ENCODE measurements around the gene SVIL. TPM values are rescaled to one million over a fixed set of nuclear protein-coding genes. Genes with fewer than 3 reads are reported as not detected.
"Not testable (repeated sequence)": the region's sequence is repeated elsewhere in the genome, so short reads cannot be mapped to it uniquely, and the experiment has no call there.

SVIL gene
- total RNA-seq, 1 donor from 2014 or later, result 0.62 TPM

DNA sequence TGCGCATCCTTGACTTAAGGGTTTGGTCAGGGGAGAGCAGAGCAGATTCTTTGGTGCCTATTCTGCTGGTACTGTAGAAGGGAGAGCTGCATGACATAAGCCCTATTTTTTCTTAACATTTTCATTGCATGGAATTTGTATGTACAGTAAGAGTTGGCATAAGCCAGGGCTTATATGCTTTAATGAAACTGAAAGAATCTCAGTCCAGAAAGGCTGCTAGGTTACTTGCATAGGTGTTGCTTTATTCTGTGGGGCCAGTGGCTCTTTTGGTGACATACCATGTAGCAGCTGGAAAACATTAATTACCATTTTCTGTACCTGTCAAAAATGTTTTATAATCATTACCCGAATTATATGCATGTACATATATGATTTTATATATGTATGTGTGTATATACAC is 193.8 kb downstream of the SVIL start:
- Mint-ChIP-seq H3K4me3 (no peak overlapping the region), H3K27me3 (no peaks in the 10 kb centered on the region), H3K4me1 (no peaks in the 10 kb centered on the region), H3K9me3 (peaks cover 14% of the 10 kb centered on the region), H3K27ac (no peak overlapping the region), H3K36me3 (ENCODE audit: low read depth) (no peaks in the 10 kb centered on the region)
- ChIA-PET POLR2A (no interaction called here), CTCF (no interaction called here)
- intact Hi-C loops (cut with micrococcal nuclease), result no loop called here
- ATAC-seq (ENCODE audit: low read depth) (no peak), DNase-seq (no peak)
- TF ChIP-seq, protein P1, sequence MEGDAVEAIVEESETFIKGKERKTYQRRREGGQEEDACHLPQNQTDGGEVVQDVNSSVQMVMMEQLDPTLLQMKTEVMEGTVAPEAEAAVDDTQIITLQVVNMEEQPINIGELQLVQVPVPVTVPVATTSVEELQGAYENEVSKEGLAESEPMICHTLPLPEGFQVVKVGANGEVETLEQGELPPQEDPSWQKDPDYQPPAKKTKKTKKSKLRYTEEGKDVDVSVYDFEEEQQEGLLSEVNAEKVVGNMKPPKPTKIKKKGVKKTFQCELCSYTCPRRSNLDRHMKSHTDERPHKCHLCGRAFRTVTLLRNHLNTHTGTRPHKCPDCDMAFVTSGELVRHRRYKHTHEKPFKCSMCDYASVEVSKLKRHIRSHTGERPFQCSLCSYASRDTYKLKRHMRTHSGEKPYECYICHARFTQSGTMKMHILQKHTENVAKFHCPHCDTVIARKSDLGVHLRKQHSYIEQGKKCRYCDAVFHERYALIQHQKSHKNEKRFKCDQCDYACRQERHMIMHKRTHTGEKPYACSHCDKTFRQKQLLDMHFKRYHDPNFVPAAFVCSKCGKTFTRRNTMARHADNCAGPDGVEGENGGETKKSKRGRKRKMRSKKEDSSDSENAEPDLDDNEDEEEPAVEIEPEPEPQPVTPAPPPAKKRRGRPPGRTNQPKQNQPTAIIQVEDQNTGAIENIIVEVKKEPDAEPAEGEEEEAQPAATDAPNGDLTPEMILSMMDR (IDR thresholded peaks at IDR 0.05), result no peak

DNA sequence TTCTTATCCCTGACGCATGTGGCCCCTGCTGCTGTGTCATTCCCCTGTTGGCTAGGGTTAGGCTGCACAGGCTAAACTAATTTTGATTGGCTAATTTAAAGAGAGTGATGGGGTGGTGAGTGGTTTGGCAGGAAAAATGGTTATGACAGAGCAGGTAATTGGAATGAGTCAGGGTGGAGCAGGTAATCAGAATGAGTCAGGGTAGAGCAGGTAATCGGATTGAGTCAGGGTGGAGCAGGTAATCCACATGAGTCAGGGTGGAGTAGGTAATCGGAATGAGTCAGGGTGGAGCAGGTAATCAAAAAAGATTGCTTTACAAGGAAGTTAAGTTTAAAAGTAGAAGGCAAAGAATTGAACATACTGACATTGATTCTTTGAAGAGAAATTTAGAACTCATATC is 195.8 kb downstream of the SVIL start:
- H3K27me3 Mint-ChIP-seq; H3K36me3 Mint-ChIP-seq (ENCODE audit: low read depth); H3K27ac Mint-ChIP-seq; ATAC-seq (ENCODE audit: low read depth); H3K4me1 Mint-ChIP-seq; H3K4me3 Mint-ChIP-seq; CTCF ChIA-PET; intact Hi-C loops (cut with micrococcal nuclease); DNase-seq; POLR2A ChIA-PET: not testable (repeated sequence)
- H3K9me3 Mint-ChIP-seq, result peaks cover 15% of the 10 kb centered on the region

DNA sequence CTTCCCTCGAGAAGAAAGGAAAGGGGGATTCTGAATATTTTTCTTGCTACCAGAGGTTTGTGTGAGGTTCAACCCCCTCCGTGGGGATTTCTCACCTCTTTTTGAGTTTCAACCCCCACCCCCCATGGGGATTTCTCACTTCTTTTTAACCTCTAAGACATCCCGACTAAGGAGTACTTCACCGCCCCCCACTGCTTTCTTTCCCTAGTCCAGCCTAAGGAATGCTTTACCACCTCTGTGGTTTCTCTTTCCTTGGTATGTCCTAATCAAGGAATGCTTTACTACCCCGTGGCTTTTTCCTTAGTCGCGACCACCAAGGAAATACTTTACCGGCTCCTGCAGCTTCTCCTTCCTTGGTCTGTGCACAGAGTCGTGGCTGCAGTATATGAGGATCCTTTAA is 196.5 kb downstream of the SVIL start:
- no peak overlapping the region for H3K4me3 Mint-ChIP-seq
- no peaks in the 10 kb centered on the region for H3K36me3 Mint-ChIP-seq (ENCODE audit: low read depth)
- no peaks in the 10 kb centered on the region for H3K4me1 Mint-ChIP-seq
- TF ChIP-seq, protein P1 (IDR thresholded peaks at IDR 0.05), result no peak
- H3K9me3 Mint-ChIP-seq, result peaks cover 15% of the 10 kb centered on the region
- intact Hi-C loops (cut with micrococcal nuclease), result no loop called here
- no peak for ATAC-seq (ENCODE audit: low read depth)
- H3K27me3 Mint-ChIP-seq, result no peaks in the 10 kb centered on the region
- CTCF ChIA-PET, result interaction anchor here (0.6 kb wide), 1 partner anchor 956 kb away, joined by 3 read pairs; no protein-coding TSS in a partner anchor
- H3K27ac Mint-ChIP-seq, result no peak overlapping the region
- no peak for DNase-seq
- POLR2A ChIA-PET, result no interaction called here

DNA sequence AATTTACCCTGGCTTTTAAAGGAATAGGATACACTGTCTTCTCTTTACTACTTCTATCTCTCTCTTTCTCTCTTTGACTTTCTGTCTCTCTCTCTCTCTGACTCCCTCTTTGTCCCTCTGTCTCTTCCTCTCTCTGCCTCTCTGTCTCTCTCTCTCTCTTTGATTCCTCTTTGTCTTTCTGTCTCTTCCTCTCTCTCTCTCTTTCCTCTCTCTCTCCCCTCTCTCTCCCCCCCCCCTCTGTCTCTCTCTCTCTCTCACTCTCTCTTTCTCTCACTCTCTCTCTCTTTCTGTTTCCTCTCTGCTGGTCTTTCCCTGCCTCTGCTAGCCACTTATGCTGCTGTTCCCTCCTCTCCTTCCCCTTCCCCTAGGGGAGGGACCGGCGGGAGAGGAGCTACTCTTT is 196.9 kb downstream of the SVIL start:
- Mint-ChIP-seq H3K4me1 (no peaks in the 10 kb centered on the region), H3K27ac (no peak overlapping the region), H3K9me3 (peaks cover 15% of the 10 kb centered on the region), H3K4me3 (no peak overlapping the region), H3K36me3 (ENCODE audit: low read depth) (no peaks in the 10 kb centered on the region), H3K27me3 (no peaks in the 10 kb centered on the region)
- ChIA-PET CTCF (no interaction called here), POLR2A (no interaction called here)
- TF ChIP-seq, protein P1 (IDR thresholded peaks at IDR 0.05), result no peak
- intact Hi-C loops (cut with micrococcal nuclease), result no loop called here
- ATAC-seq (ENCODE audit: low read depth), result no peak
- no peak for DNase-seq

DNA sequence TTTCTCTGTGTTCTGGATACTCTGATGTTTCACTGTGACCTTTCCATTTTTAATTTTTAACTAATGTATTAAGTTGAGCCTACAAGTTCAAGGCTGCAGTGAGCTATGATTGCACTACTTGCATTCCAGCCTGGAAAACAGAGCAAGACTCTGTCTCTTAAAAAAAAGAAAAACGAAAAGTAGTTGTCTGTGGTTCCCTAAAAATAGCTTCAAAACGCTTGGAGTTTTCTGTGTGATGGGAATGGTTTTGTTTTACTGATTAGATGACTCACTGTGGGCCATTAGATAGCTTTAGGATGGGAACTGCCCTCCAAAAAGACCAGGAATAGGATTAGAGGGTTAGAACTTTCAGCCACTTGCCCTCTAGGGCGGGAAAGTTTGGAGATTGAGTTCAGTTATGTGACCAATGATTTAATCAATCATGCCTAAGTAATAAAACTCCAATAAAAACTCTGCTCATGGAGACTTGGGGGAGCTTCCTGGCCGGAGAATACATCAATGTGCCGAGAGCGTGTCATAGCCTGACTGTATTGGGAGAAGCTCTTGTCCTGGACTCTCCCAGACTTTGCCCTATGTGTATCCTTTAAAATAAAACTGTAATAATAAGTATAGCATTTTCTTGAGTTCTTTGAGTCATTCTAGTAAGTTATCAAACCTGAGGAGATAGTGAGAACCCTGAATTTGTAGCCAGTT is 198.8 kb downstream of the SVIL start:
- H3K9me3 Mint-ChIP-seq, result peaks cover 15% of the 10 kb centered on the region

More for the DNA sequence above, 198.8 kb downstream of the SVIL start:
- intact Hi-C loops (cut with micrococcal nuclease), result no loop called here
- TF ChIP-seq, protein P1 (IDR thresholded peaks at IDR 0.05), result no peak
- DNase-seq (no peak), ATAC-seq (ENCODE audit: low read depth) (no peak)
- no peaks in the 10 kb centered on the region for H3K27me3 Mint-ChIP-seq
- H3K27ac Mint-ChIP-seq, result no peak overlapping the region
- H3K4me3 Mint-ChIP-seq, result no peak overlapping the region
- H3K36me3 Mint-ChIP-seq (ENCODE audit: low read depth), result no peaks in the 10 kb centered on the region
- POLR2A ChIA-PET, result no interaction called here
- CTCF ChIA-PET, result interaction anchor here (1.0 kb wide), 1 partner anchor 13 kb away, joined by 3 read pairs; no protein-coding TSS in a partner anchor
- no peaks in the 10 kb centered on the region for H3K4me1 Mint-ChIP-seq

Measured in activated B cell treated with CpG ODN at 0.5 μM for 24 hours (primary cell).